BJ (cell line): ENCODE data around the gene MYH7. TPM values are rescaled to one million over a fixed set of nuclear protein-coding genes. Genes with fewer than 3 reads are reported as not detected.
"Not testable (repeated sequence)": the region's sequence is repeated elsewhere in the genome, so short reads cannot be mapped to it uniquely, and the experiment has no call there.

Experiments
- CTCF ChIA-PET: fragments of 350-600 bp; formaldehyde crosslinking; extraction: SDS; loops from one replicate; lab custom pipeline; 2021; ENCODE audit warnings: antibody characterized with exemption, inconsistent platforms; lab: Yijun Ruan, JAX
- POLR2A ChIA-PET: fragments of 300-600 bp; sonication (Branson Sonifier 250); formaldehyde crosslinking; extraction: SDS; loops from one replicate; lab custom pipeline; 2021; ENCODE audit warnings: antibody characterized with exemption; lab: Charles Lee
- DNase-seq: peaks from one replicate; pipeline ENCODE4 v3.0.0-alpha.2; 2011; ENCODE audit warnings: low read depth
- H3K27me3 ChIP-seq: 2 replicates; pipeline ENCODE4 v1.6.0; 2011; ENCODE audit warnings: low read length; ENCODE audit not compliant: control insufficient read depth, insufficient read depth
- H3K36me3 ChIP-seq: 2 replicates; pipeline ENCODE4 v1.5.1; 2011; ENCODE audit warnings: low read length; ENCODE audit not compliant: control insufficient read depth, insufficient read depth
- H3K4me3 ChIP-seq: 2 replicates; pipeline ENCODE4 v1.5.1; 2011; ENCODE audit warnings: low read depth, mild to moderate bottlenecking, control low read depth, low read length
- CTCF ChIP-seq: IDR thresholded peaks from 2 replicates; pipeline ENCODE4 v1.5.1; 2011; ENCODE audit warnings: low read depth, mild to moderate bottlenecking, control low read depth, inconsistent platforms, low read length, moderate library complexity; ENCODE audit not compliant: insufficient read depth
- polyA plus RNA-seq: library from polyadenylated mRNA; depleted of rRNA; stranded (reverse); fragments of >200 nt; gene quantifications from 2 replicates; pipeline ENCODE4 v1.2.3, GENCODE V29; 2011

The MYH7 gene
- polyA plus RNA-seq, 1 experiment = not detected

- no peak for DNase-seq
- H3K27me3 ChIP-seq = no peaks in the 10 kb centered on the region; the same call in 1 of the 2 replicates
- TF ChIP-seq CTCF = no peak
- H3K4me3 ChIP-seq = no peak overlapping the region
- H3K36me3 ChIP-seq = no peaks in the 10 kb centered on the region
- ChIA-PET CTCF (interaction anchor here (1.5 kb wide), 1 partner anchor 9 kb away, joined by 3 read pairs; no protein-coding TSS in a partner anchor), POLR2A (no interaction called here)
Observed at GRCh38 chr14:23386999-23387398, 48.5 kb downstream of the MYH7 start.

- H3K4me3 ChIP-seq, DNase-seq, POLR2A ChIA-PET, H3K27me3 ChIP-seq, H3K36me3 ChIP-seq: not testable (repeated sequence)
- CTCF ChIA-PET = interaction anchor here (1.5 kb wide), 1 partner anchor 8 kb away, joined by 3 read pairs; no protein-coding TSS in a partner anchor
Observed at GRCh38 chr14:23386266-23386657, 49.2 kb downstream of the MYH7 start.

GRCh38 chr14:23385642-23386265, 49.7 kb downstream of the MYH7 start:
- no peak for TF ChIP-seq CTCF
- DNase-seq = no peak
- Histone ChIP-seq H3K27me3 (peaks cover 4% of the 10 kb centered on the region), H3K36me3 (no peaks in the 10 kb centered on the region), H3K4me3 (no peak overlapping the region)
- CTCF ChIA-PET = interaction anchor here (0.6 to 2.0 kb wide), 6 partner anchors 8 to 57 kb away, joined by 3 to 7 read pairs (median 3); no protein-coding TSS in a partner anchor
- POLR2A ChIA-PET = no interaction called here

GRCh38 chr14:23385244-23385641, 50.2 kb downstream of the MYH7 start:
- Histone ChIP-seq H3K4me3 (no peak overlapping the region), H3K27me3 (peaks cover 4% of the 10 kb centered on the region), H3K36me3 (no peaks in the 10 kb centered on the region)
- DNase-seq = no peak
- ChIA-PET POLR2A (no interaction called here), CTCF (interaction anchor here (0.6 to 2.0 kb wide), 5 partner anchors 8 to 56 kb away, joined by 3 to 7 read pairs (median 3); no protein-coding TSS in a partner anchor)
- no peak for TF ChIP-seq CTCF

GRCh38 chr14:23384364-23385080, 50.9 kb downstream of the MYH7 start:
- DNase-seq = no peak
- TF ChIP-seq CTCF = no peak
- Histone ChIP-seq H3K27me3 (peaks cover 4% of the 10 kb centered on the region), H3K36me3 (no peaks in the 10 kb centered on the region), H3K4me3 (no peak overlapping the region)
- CTCF ChIA-PET = interaction anchor here (0.6 to 2.0 kb wide), 4 partner anchors 14 to 56 kb away, joined by 3 to 7 read pairs (median 4); no protein-coding TSS in a partner anchor
- POLR2A ChIA-PET = no interaction called here
